CD4-positive, alpha-beta memory T cell (primary cell): ENCODE data around the gene GSTM3. TPM values are rescaled to one million over a fixed set of nuclear protein-coding genes. Genes with fewer than 3 reads are reported as not detected.

Experiments
- CTCF ChIA-PET: fragments of 350-600 bp; sonication (Branson Sonifier 250); formaldehyde crosslinking; loops from one replicate; lab custom pipeline; 2021; ENCODE audit warnings: inconsistent platforms; ENCODE audit not compliant: partially characterized antibody; lab: Charles Lee
- POLR2A ChIA-PET: fragments of 350-600 bp; sonication (Branson Sonifier 250); formaldehyde crosslinking; loops from one replicate; lab custom pipeline; 2021; ENCODE audit not compliant: partially characterized antibody; lab: Charles Lee
- DNase-seq, 5 donors: peaks; one replicate each; pipeline versions ENCODE4 v3.0.0 to v3.0.0-alpha.2; 2020 to 2022; ENCODE audit warnings: mixed read lengths in 1 of 5
- H3K27ac ChIP-seq: one replicate; pipeline ENCODE4 v1.7.0; 2013; ENCODE audit warnings: low read depth, low read length
- H3K27me3 ChIP-seq: 2 replicates; pipeline ENCODE4 v1.7.0; 2013; ENCODE audit warnings: mild to moderate bottlenecking, low read length, moderate library complexity; ENCODE audit not compliant: insufficient read depth
- H3K36me3 ChIP-seq: 2 replicates; pipeline ENCODE4 v1.7.0; 2013; ENCODE audit warnings: mild to moderate bottlenecking, low read length, moderate library complexity; ENCODE audit not compliant: insufficient read depth
- H3K4me1 ChIP-seq: 2 replicates; pipeline ENCODE4 v1.7.0; 2013; ENCODE audit warnings: mild to moderate bottlenecking, low read length, moderate library complexity; ENCODE audit not compliant: insufficient read depth
- H3K4me3 ChIP-seq, 2 donors: one replicate each; pipeline ENCODE4 v1.7.0; 2013; ENCODE audit warnings: low read length in 2 of 2, mild to moderate bottlenecking in 1 of 2
- H3K9me3 ChIP-seq, 2 donors: one replicate each; pipeline ENCODE4 v1.7.0; 2013; ENCODE audit warnings: low read length in 2 of 2, control low read depth in 1 of 2; ENCODE audit not compliant: control insufficient read depth in 1 of 2
- H3K27ac Mint-ChIP-seq, 7 donors: one replicate each; pipeline ENCODE4 v1.8.0; 2020 to 2021; ENCODE audit warnings: mixed read lengths in 7 of 7, mild to moderate bottlenecking in 6 of 7, inconsistent platforms in 3 of 7, moderate library complexity in 3 of 7
- H3K27me3 Mint-ChIP-seq, 2 donors: one replicate each; pipeline ENCODE4 v1.8.0; 2020 to 2021; ENCODE audit warnings: mixed read lengths in 2 of 2
- H3K36me3 Mint-ChIP-seq, 2 donors: one replicate each; pipeline ENCODE4 v1.8.0; 2020 to 2021; ENCODE audit warnings: mixed read lengths in 2 of 2, inconsistent platforms in 1 of 2, mild to moderate bottlenecking in 1 of 2
- H3K4me1 Mint-ChIP-seq, 4 donors: one replicate each; pipeline ENCODE4 v1.8.0; 2020 to 2021; ENCODE audit warnings: mixed read lengths in 4 of 4, mild to moderate bottlenecking in 1 of 4
- H3K4me3 Mint-ChIP-seq, 8 donors: one replicate each; pipeline ENCODE4 v1.8.0; 2020 to 2021; ENCODE audit warnings: mixed read lengths in 8 of 8, mild to moderate bottlenecking in 7 of 8, moderate library complexity in 6 of 8, inconsistent platforms in 3 of 8
- H3K9me3 Mint-ChIP-seq, 8 donors: one replicate each; pipeline ENCODE4 v1.8.0; 2020 to 2021; ENCODE audit warnings: mixed read lengths in 8 of 8, mild to moderate bottlenecking in 5 of 8, inconsistent platforms in 3 of 8, moderate library complexity in 1 of 8
- intact Hi-C: fragments of 100-400 bp; cut with micrococcal nuclease; formaldehyde crosslinking; loops from one replicate; pipeline ENCODE4 v1.15.1; 2023
- polyA plus RNA-seq, 2 donors: library from polyadenylated mRNA; unstranded; fragments of 300-500 nt; fragmentation: Illumina TruSeq; gene quantifications; one replicate each; pipeline ENCODE4 v1.2.3, GENCODE V29; 2021
- total RNA-seq, 2 experiments: library from RNA; stranded (reverse); gene quantifications; one replicate each; pipeline ENCODE4 v1.2.3, GENCODE V29; 2021

GSTM3 gene
- total and polyA plus RNA-seq, 4 experiments from 2014 or later = 1.2 to 44.3 (median 13.5) TPM

DNA sequence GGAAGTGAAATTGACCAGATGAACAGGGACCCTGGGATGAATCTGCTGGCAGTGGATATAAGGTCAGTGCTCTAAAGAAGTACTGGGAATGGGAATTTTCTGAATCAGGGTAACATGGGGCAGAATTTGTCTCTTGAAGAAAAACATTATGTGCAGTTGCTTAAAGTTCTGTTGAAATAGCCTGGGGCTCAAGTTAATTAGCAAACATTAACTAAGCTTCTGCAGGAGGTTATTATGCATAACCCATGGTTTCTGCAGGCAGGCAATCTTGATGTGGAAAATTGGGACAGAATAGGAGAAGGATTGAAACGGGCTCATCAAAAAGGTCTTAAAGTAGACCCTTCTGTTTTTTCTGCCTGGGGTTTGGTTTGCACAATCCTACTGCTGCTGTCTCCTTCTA lies 14.8 kb downstream of the GSTM3 start:
- no peaks in the 10 kb centered on the region for H3K36me3 Mint-ChIP-seq
- Histone ChIP-seq H3K27ac (no peak overlapping the region), H3K4me1 (no peaks in the 10 kb centered on the region), H3K27me3 (no peaks in the 10 kb centered on the region), H3K9me3 (no peaks in the 10 kb centered on the region), H3K4me3 (no peak overlapping the region), H3K36me3 (no peaks in the 10 kb centered on the region)
- H3K4me3 Mint-ChIP-seq = no peak overlapping the region
- peaks cover 2% of the 10 kb centered on the region in 2 donors for H3K27me3 Mint-ChIP-seq
- no peak overlapping the region for H3K27ac Mint-ChIP-seq
- ChIA-PET POLR2A (no interaction called here), CTCF (no interaction called here)
- H3K9me3 Mint-ChIP-seq = no peaks in the 10 kb centered on the region
- no peak for DNase-seq
- intact Hi-C loops = no loop called here
- H3K4me1 Mint-ChIP-seq = no peaks in the 10 kb centered on the region

DNA sequence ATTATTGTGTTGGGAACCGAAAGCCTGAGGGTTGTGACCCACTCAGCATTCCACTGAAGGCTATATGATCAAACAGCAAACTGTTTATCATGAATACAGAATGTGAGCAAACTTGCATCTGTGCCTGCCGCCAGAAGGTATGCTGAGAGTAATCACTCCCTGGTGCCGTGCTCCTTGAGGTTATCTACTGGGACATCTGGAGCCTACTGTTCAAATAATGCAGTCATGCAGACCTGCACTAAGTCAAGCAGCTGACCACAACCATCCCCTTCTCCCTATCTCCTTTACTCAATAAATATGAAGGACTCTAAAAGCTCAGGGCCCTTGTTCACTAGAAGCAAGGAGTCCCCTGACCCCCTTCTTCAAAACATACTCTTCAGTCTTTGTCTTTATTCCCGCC lies 15.3 kb downstream of the GSTM3 start:
- H3K27ac ChIP-seq = no peak overlapping the region
- H3K27me3 ChIP-seq = no peaks in the 10 kb centered on the region
- no peak overlapping the region for H3K27ac Mint-ChIP-seq
- peaks cover 0 to 2% of the 10 kb centered on the region in 2 donors for H3K27me3 Mint-ChIP-seq
- DNase-seq = no peak
- no peaks in the 10 kb centered on the region for H3K4me1 ChIP-seq
- H3K36me3 Mint-ChIP-seq = no peaks in the 10 kb centered on the region
- no peaks in the 10 kb centered on the region for H3K36me3 ChIP-seq
- no peaks in the 10 kb centered on the region for H3K4me1 Mint-ChIP-seq
- CTCF ChIA-PET = no interaction called here
- no peak overlapping the region for H3K4me3 Mint-ChIP-seq
- no peak overlapping the region for H3K4me3 ChIP-seq
- intact Hi-C loops = no loop called here
- POLR2A ChIA-PET = no interaction called here
- H3K9me3 Mint-ChIP-seq = no peaks in the 10 kb centered on the region
- no peaks in the 10 kb centered on the region for H3K9me3 ChIP-seq

DNA sequence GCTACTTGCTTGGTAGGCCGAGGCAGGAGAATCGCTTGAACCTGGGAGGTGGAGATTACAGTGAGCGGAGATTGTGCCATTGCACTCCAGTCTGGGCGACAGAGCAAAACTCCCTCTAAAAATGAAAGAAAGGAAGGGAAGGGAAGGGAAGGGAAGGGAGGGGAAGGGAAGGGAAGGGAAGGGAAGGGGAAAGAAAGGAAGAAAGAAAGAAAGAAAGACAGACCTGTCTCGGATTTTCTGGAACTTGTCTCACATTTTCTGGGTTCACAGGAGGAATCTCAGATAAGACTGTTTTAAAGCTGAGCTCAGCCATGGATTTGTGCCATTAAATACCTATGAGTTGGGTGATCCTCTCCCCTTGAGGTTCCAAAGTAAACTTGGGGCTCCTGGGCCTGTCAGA lies 15.9 kb downstream of the GSTM3 start:
- no peak for DNase-seq
- CTCF ChIA-PET = no interaction called here
- no peak overlapping the region for H3K27ac ChIP-seq
- Mint-ChIP-seq H3K36me3 (no peaks in the 10 kb centered on the region), H3K4me3 (no peak overlapping the region), H3K4me1 (no peaks in the 10 kb centered on the region), H3K27me3 (peaks cover 0 to 2% of the 10 kb centered on the region in 2 donors), H3K9me3 (no peaks in the 10 kb centered on the region), H3K27ac (no peak overlapping the region)
- H3K36me3 ChIP-seq = no peaks in the 10 kb centered on the region
- POLR2A ChIA-PET = no interaction called here
- intact Hi-C loops = no loop called here
- H3K27me3 ChIP-seq = no peaks in the 10 kb centered on the region
- H3K4me3 ChIP-seq = no peak overlapping the region
- H3K9me3 ChIP-seq = no peaks in the 10 kb centered on the region
- no peaks in the 10 kb centered on the region for H3K4me1 ChIP-seq

DNA sequence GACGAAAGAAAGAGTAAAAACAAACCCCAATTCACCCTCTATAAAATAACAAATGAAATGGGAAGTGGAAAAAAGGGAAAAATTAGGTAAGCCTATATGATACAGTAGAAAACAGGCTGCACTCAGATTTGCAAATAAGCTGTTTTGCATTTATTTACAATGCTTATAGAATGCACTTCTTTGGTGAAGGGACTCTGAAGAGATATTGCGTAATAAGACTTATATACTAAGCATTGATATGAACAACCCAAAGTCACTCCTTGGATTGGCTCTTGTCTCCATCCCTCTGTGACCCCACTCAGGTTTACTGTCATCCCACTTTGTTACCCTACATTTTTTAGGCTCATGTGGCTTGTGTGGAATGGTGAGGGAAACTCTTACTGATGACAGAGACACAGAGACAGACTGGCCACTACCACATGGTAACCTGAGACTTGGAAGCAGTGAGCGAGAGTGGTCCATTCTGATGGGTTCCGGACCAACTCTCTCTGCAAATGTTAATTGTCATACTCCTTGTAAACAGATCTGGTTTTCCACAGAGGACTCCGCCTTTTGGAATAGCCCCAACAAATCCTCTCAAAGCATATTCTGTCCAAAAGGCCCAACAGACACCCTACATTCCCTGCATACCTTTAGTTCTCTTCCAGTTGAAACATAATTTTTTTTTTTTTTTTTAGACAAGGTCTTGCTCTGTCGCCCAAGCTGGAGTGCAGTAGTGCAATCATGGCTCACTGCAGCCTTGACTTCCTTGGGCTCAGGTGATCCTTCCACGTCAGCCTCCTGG lies 17.7 kb downstream of the GSTM3 start:
- H3K27me3 Mint-ChIP-seq = no peaks in the 10 kb centered on the region
- no peaks in the 10 kb centered on the region for H3K36me3 Mint-ChIP-seq
- CTCF ChIA-PET = no interaction called here
- no peaks in the 10 kb centered on the region for H3K9me3 ChIP-seq
- H3K27ac Mint-ChIP-seq = peak overlapping the region in 1 of 7 donors; percentile 52
- no peaks in the 10 kb centered on the region for H3K9me3 Mint-ChIP-seq
- no peaks in the 10 kb centered on the region for H3K27me3 ChIP-seq
- POLR2A ChIA-PET = no interaction called here
- no peak for DNase-seq
- H3K4me3 Mint-ChIP-seq = no peak overlapping the region
- H3K27ac ChIP-seq = no peak overlapping the region
- no peak overlapping the region for H3K4me3 ChIP-seq
- intact Hi-C loops = no loop called here
- H3K4me1 Mint-ChIP-seq = no peaks in the 10 kb centered on the region
- H3K4me1 ChIP-seq = no peaks in the 10 kb centered on the region
- no peaks in the 10 kb centered on the region for H3K36me3 ChIP-seq

DNA sequence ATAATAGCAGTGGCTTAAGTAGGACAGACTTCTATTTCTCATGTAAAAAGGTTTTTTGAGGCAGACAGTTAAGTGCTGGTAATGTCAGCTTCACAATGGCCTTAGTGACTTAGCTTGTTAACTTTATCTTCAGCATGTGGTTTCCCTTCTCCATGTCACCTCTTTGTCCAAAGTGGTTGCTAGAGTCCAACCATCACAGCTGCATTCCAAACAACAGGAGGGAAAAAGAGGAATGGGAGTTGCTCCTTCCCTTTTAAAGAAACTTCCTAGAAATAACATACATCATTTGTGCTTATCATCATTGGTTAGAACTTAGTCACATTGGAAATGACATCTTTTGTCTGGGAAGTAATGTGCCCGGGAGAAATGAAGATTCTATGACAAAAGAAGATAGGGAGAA lies 18.9 kb downstream of the GSTM3 start:
- H3K27me3 Mint-ChIP-seq = peaks cover 0 to 3% of the 10 kb centered on the region in 2 donors
- intact Hi-C loops = no loop called here
- Histone ChIP-seq H3K4me3 (no peak overlapping the region), H3K9me3 (no peaks in the 10 kb centered on the region), H3K27me3 (no peaks in the 10 kb centered on the region), H3K4me1 (no peaks in the 10 kb centered on the region), H3K36me3 (no peaks in the 10 kb centered on the region), H3K27ac (no peak overlapping the region)
- no peaks in the 10 kb centered on the region for H3K4me1 Mint-ChIP-seq
- H3K36me3 Mint-ChIP-seq = no peaks in the 10 kb centered on the region
- H3K4me3 Mint-ChIP-seq = no peak overlapping the region
- no peak overlapping the region for H3K27ac Mint-ChIP-seq
- DNase-seq = no peak
- H3K9me3 Mint-ChIP-seq = peaks cover 0 to 2% (median 0%) of the 10 kb centered on the region in 8 donors
- ChIA-PET CTCF (no interaction called here), POLR2A (no interaction called here)

DNA sequence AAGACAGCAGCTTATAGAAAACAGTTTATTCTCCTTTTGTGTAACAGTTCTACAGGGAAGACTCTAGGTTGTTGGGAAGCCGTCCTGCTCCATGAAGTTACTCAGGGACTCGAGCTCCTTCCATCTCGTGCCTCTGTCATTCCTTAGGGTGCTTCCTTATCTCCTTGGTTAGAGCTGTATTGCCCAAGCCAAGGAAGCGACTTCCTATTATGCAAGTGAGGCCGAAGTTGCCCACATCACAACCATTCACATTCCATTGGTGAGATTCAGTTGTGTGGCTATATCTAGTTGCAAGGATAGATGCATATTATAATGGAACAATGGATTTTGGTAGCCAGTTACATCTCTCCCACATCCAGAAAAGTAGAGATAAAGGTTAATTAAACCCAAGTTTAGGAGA lies 19.8 kb downstream of the GSTM3 start:
- Mint-ChIP-seq H3K4me1 (no peaks in the 10 kb centered on the region), H3K27ac (no peak overlapping the region), H3K4me3 (no peak overlapping the region), H3K27me3 (peaks cover 0 to 5% of the 10 kb centered on the region in 2 donors), H3K9me3 (peaks cover 0 to 2% (median 0%) of the 10 kb centered on the region in 8 donors), H3K36me3 (no peaks in the 10 kb centered on the region)
- Histone ChIP-seq H3K36me3 (no peaks in the 10 kb centered on the region), H3K4me3 (no peak overlapping the region), H3K9me3 (no peaks in the 10 kb centered on the region), H3K27ac (no peak overlapping the region), H3K27me3 (no peaks in the 10 kb centered on the region), H3K4me1 (no peaks in the 10 kb centered on the region)
- CTCF ChIA-PET = no interaction called here
- no peak for DNase-seq
- POLR2A ChIA-PET = no interaction called here
- intact Hi-C loops = no loop called here

DNA sequence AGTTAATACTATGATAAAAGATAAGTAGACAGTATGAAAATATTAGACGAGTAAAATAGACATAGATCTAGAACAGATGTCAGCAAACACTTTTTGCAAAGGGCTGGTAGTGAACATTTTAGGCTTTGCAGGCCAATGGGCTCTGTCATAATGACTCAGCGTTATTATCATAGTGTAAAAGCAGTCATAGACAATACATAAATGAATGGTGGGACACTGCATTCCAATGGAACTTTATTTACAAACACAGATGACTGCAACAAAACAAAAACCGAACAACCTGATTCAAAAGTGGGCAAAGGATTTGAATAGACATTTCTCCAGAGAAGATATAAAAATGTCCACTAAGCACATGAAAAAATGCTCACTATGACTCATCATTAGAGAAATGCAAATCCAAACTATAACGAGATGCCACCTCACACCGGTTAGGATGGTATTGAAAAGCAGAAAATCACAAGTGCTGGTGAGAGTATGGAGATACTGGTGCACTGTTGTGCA lies 21.5 kb downstream of the GSTM3 start:
- intact Hi-C loops = no loop called here

More for the DNA sequence above, 21.5 kb downstream of the GSTM3 start:
- Mint-ChIP-seq H3K9me3 (peaks cover 0 to 2% (median 0%) of the 10 kb centered on the region in 8 donors), H3K27me3 (peaks cover 2 to 12% of the 10 kb centered on the region in 2 donors), H3K36me3 (no peaks in the 10 kb centered on the region), H3K4me3 (no peak overlapping the region), H3K4me1 (no peaks in the 10 kb centered on the region), H3K27ac (no peak overlapping the region)
- no peaks in the 10 kb centered on the region for H3K4me1 ChIP-seq
- no peak overlapping the region for H3K27ac ChIP-seq
- H3K4me3 ChIP-seq = no peak overlapping the region
- CTCF ChIA-PET = interaction anchor here (1.0 kb wide), 1 partner anchor 57 kb away, joined by 3 read pairs; no protein-coding TSS in a partner anchor
- POLR2A ChIA-PET = interaction anchor here (0.7 kb wide), 1 partner anchor 277 kb away, joined by 3 read pairs; no protein-coding TSS in a partner anchor
- no peaks in the 10 kb centered on the region for H3K27me3 ChIP-seq
- H3K9me3 ChIP-seq = no peaks in the 10 kb centered on the region
- DNase-seq = no peak
- no peaks in the 10 kb centered on the region for H3K36me3 ChIP-seq
